IPS DF 4.7 (cell line): Measurements from ENCODE around the gene EMP3.
"Not testable (repeated sequence)": the region's sequence is repeated elsewhere in the genome, so short reads cannot be mapped to it uniquely, and the experiment has no call there.

Experiments used
- DNase-seq: peaks from one replicate; pipeline ENCODE4 v3.0.0-alpha.2; 2013; ENCODE audit warnings: low spot score; ENCODE audit errors: extremely low read depth

Gene EMP3

GRCh38 chr19:48346191-48346590 is 20.8 kb downstream of the EMP3 start:
- DNase-seq, result no peak

- no peak for DNase-seq
These were observed 22.7 kb downstream of the EMP3 start for GRCh38 chr19:48348045-48348444.

GRCh38 chr19:48348737-48349136 is 23.4 kb downstream of the EMP3 start:
- DNase-seq, result no peak

- no peak for DNase-seq
These were observed 25.5 kb downstream of the EMP3 start for GRCh38 chr19:48350856-48351255.

GRCh38 chr19:48351341-48351752 is 26.0 kb downstream of the EMP3 start:
- DNase-seq, result no peak

GRCh38 chr19:48353677-48354076 is 28.3 kb downstream of the EMP3 start:
- no peak for DNase-seq

GRCh38 chr19:48354332-48354992 is 29.1 kb downstream of the EMP3 start:
- no peak for DNase-seq

GRCh38 chr19:48355365-48355954 is 30.1 kb downstream of the EMP3 start:
- DNase-seq, result no peak

GRCh38 chr19:48359123-48359522 is 33.8 kb downstream of the EMP3 start:
- no peak for DNase-seq

GRCh38 chr19:48361912-48362311 is 36.6 kb downstream of the EMP3 start:
- no peak for DNase-seq

- DNase-seq, result peak; percentile 82
These were observed 37.6 kb downstream of the EMP3 start for GRCh38 chr19:48362716-48363499.

- no peak for DNase-seq
These were observed 38.1 kb downstream of the EMP3 start for GRCh38 chr19:48363500-48363809.

GRCh38 chr19:48363810-48364597 is 38.7 kb downstream of the EMP3 start, which contains the start of the genes SYNGR4 and TMEM143:
Gene SYNGR4 (plus strand): TSS chr19:48364367. CDS start chr19:48365843, 1,476 bp downstream.
Gene TMEM143 (minus strand): TSS chr19:48363940. CDS start chr19:48363920, 20 bp downstream.
- DNase-seq, result peak; percentile 99

GRCh38 chr19:48364598-48365348 is 39.4 kb downstream of the EMP3 start:
- DNase-seq, result no peak

- no peak for DNase-seq
These were observed 40.2 kb downstream of the EMP3 start for GRCh38 chr19:48365602-48366001.

GRCh38 chr19:48367855-48368254 is 42.5 kb downstream of the EMP3 start:
- DNase-seq, result no peak

- no peak for DNase-seq
These were observed 43.6 kb downstream of the EMP3 start for GRCh38 chr19:48368936-48369335.

- no peak for DNase-seq
These were observed 45.6 kb downstream of the EMP3 start for GRCh38 chr19:48370955-48371354.

- DNase-seq, result no peak
These were observed 46.0 kb downstream of the EMP3 start for GRCh38 chr19:48371367-48371766.

- not testable (repeated sequence) for DNase-seq
These were observed 46.4 kb downstream of the EMP3 start for GRCh38 chr19:48371771-48372170.

- DNase-seq, result no peak
These were observed 47.6 kb downstream of the EMP3 start for GRCh38 chr19:48372904-48373303.
